Inflammatory macrophage (primary cell): ENCODE measurements around the gene HLA-C.
"Not testable (repeated sequence)": the region's sequence is repeated elsewhere in the genome, so short reads cannot be mapped to it uniquely, and the experiment has no call there.

Experiments
- DNase-seq, 2 donors: peaks; one replicate each; pipeline ENCODE4 v3.0.0-alpha.2; 2020 to 2022
- total RNA-seq, 18 experiments: gene quantifications; one replicate each; lab custom pipeline; 2026; ENCODE audit warnings: mixed read lengths in 6 of 18, inconsistent platforms in 2 of 18; lab: John Stamatoyannopoulos, UW

HLA-C gene
- 590 to 1,818 (median 728) reads per million in 18 experiments for total RNA-seq

GRCh38 chr6:31271641-31272357 lies at the start of gene HLA-C:
HLA-C (minus strand) TSS chr6:31272092; CDS start chr6:31272071, 21 bp downstream.
- peak; percentile 97 to 99 for DNase-seq

- DNase-seq, result no peak
Observed at GRCh38 chr6:31321005-31321707, 49.3 kb upstream of the HLA-C start.

- no peak for DNase-seq
Observed at GRCh38 chr6:31317036-31317435, 45.1 kb upstream of the HLA-C start.

- DNase-seq, result no peak
Observed at GRCh38 chr6:31309641-31310040, 37.7 kb upstream of the HLA-C start.

GRCh38 chr6:31308845-31309175 lies 36.9 kb upstream of the HLA-C start:
- DNase-seq, result no peak

GRCh38 chr6:31308050-31308844 lies 36.4 kb upstream of the HLA-C start:
- peak; percentile 16 to 70 for DNase-seq

GRCh38 chr6:31307669-31308049 lies 35.8 kb upstream of the HLA-C start:
- DNase-seq, result no peak

GRCh38 chr6:31305703-31306219 lies 33.9 kb upstream of the HLA-C start:
- DNase-seq, result peak; percentile 91

GRCh38 chr6:31304683-31305082 lies 32.8 kb upstream of the HLA-C start:
- peak; percentile 83 to 88 for DNase-seq

- no peak for DNase-seq
Observed at GRCh38 chr6:31300797-31301196, 28.9 kb upstream of the HLA-C start.

- DNase-seq, result no peak
Observed at GRCh38 chr6:31299947-31300346, 28.1 kb upstream of the HLA-C start.

GRCh38 chr6:31299511-31299910 lies 27.6 kb upstream of the HLA-C start:
- no peak for DNase-seq

GRCh38 chr6:31294056-31294455 lies 22.2 kb upstream of the HLA-C start:
- no peak for DNase-seq

GRCh38 chr6:31293343-31293742 lies 21.5 kb upstream of the HLA-C start:
- no peak for DNase-seq

- no peak for DNase-seq
Observed at GRCh38 chr6:31289788-31290187, 17.9 kb upstream of the HLA-C start.

- DNase-seq, result peak; percentile 78 to 83
Observed at GRCh38 chr6:31287619-31288018, 15.7 kb upstream of the HLA-C start.

- no peak for DNase-seq
Observed at GRCh38 chr6:31285982-31286381, 14.1 kb upstream of the HLA-C start.

- no peak for DNase-seq
Observed at GRCh38 chr6:31285486-31285885, 13.6 kb upstream of the HLA-C start.

- not testable (repeated sequence) for DNase-seq
Observed at GRCh38 chr6:31279647-31280046, 7.8 kb upstream of the HLA-C start.

GRCh38 chr6:31272836-31273626 lies 1.1 kb upstream of the HLA-C start:
- peak; percentile 14 to 46 for DNase-seq

GRCh38 chr6:31272436-31272835 lies 544 bp upstream of the HLA-C start:
- DNase-seq, result peak in 1 of 2 donors; percentile 45
